Ishikawa (cell line): ENCODE results near the gene DUSP15.

ENCODE experiments used
- CEBPB ChIP-seq: IDR thresholded peaks from 2 replicates; pipeline ENCODE4 v1.6.1; 2012
- CREB1 ChIP-seq: IDR thresholded peaks from 2 replicates; pipeline ENCODE4 v1.6.1; 2012; ENCODE audit warnings: low read depth
- EGR1 ChIP-seq: IDR thresholded peaks from 2 replicates; pipeline ENCODE4 v1.6.1; 2012
- EP300 ChIP-seq: IDR thresholded peaks from 2 replicates; pipeline ENCODE4 v1.6.1; 2012; ENCODE audit warnings: borderline replicate concordance
- FOXM1 ChIP-seq: IDR thresholded peaks from 2 replicates; pipeline ENCODE4 v1.6.1; 2012; ENCODE audit warnings: low read depth, borderline replicate concordance
- NFIC ChIP-seq: IDR thresholded peaks from 2 replicates; pipeline ENCODE4 v1.6.1; 2012
- RAD21 ChIP-seq: IDR thresholded peaks from 2 replicates; pipeline ENCODE4 v1.6.1; 2012; ENCODE audit warnings: low read depth
- TAF1 ChIP-seq: IDR thresholded peaks from 2 replicates; pipeline ENCODE4 v1.6.1; 2012; ENCODE audit warnings: low read depth, mild to moderate bottlenecking
- TCF12 ChIP-seq: IDR thresholded peaks from 2 replicates; pipeline ENCODE4 v1.6.1; 2012; ENCODE audit warnings: low read depth
- TEAD4 ChIP-seq: IDR thresholded peaks from 2 replicates; pipeline ENCODE4 v1.6.1; 2012
- YY1 ChIP-seq: IDR thresholded peaks from 2 replicates; pipeline ENCODE4 v1.6.1; 2012; ENCODE audit warnings: low read depth
- ZBTB7A ChIP-seq: IDR thresholded peaks from 2 replicates; pipeline ENCODE4 v1.6.1; 2012; ENCODE audit warnings: low read depth
- TF ChIP-seq, protein P1 (sequence below): IDR thresholded peaks from 2 replicates; pipeline ENCODE4 v1.6.1; 2012
- TF ChIP-seq, protein P2 (sequence below): IDR thresholded peaks from 2 replicates; pipeline ENCODE4 v1.6.1; 2012; ENCODE audit warnings: low read depth, mild to moderate bottlenecking
- TF ChIP-seq, protein P3 (sequence below): IDR thresholded peaks from 2 replicates; pipeline ENCODE4 v1.6.1; 2012

The DUSP15 gene

GRCh38 chr20:31836853-31837608 is 33.3 kb downstream of the DUSP15 start:
- no peak for TF ChIP-seq TEAD4
- no peak for TF ChIP-seq YY1
- TF ChIP-seq CEBPB: no peak
- TF ChIP-seq NFIC: no peak
- TF ChIP-seq TCF12: peak; percentile 22; the same call in 1 of the 2 replicates

- TF ChIP-seq RAD21 (no peak), CEBPB (no peak; the same call in 1 of the 2 replicates), TEAD4 (peak; percentile 56; the same call in 1 of the 2 replicates), FOXM1 (peak; percentile 58; the same call in 1 of the 2 replicates), ZBTB7A (peak; percentile 78; the same call in 1 of the 2 replicates), NFIC (peak; percentile 82), EP300 (peak; percentile 86), TAF1 (no peak), TCF12 (peak; percentile 94)
- TF ChIP-seq, protein P1, sequence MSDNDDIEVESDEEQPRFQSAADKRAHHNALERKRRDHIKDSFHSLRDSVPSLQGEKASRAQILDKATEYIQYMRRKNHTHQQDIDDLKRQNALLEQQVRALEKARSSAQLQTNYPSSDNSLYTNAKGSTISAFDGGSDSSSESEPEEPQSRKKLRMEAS: peak; percentile 80
Observed at GRCh38 chr20:31835977-31836852, 34.1 kb downstream of the DUSP15 start.

DNA sequence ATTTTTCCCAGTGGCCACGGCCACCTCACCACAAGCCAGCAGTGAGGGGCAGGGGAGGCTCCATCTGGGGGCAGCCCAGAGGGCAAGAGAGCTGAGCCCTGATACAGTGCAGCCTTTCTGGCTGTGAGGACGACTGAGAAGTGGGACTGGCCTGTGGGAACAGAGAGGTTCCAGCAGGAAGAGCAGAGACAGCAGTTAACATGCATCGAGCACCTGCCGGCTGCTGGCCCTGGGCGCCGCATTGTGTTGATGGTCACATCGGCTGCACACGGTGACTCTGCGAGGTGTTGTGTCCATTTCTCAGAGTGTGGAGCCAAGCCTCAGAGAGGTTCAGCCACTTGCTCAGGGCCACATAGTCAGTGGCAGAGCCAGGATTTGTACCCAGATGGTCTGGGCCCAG is 34.8 kb downstream of the DUSP15 start:
- no peak for TF ChIP-seq EP300

GRCh38 chr20:31833931-31834521 is 36.3 kb downstream of the DUSP15 start:
- TF ChIP-seq YY1 (no peak), TAF1 (no peak), TEAD4 (no peak), FOXM1 (no peak), CEBPB (no peak), EGR1 (no peak), NFIC (no peak), RAD21 (no peak), ZBTB7A (no peak), EP300 (no peak), TCF12 (no peak), CREB1 (no peak)
- TF ChIP-seq, protein P2, sequence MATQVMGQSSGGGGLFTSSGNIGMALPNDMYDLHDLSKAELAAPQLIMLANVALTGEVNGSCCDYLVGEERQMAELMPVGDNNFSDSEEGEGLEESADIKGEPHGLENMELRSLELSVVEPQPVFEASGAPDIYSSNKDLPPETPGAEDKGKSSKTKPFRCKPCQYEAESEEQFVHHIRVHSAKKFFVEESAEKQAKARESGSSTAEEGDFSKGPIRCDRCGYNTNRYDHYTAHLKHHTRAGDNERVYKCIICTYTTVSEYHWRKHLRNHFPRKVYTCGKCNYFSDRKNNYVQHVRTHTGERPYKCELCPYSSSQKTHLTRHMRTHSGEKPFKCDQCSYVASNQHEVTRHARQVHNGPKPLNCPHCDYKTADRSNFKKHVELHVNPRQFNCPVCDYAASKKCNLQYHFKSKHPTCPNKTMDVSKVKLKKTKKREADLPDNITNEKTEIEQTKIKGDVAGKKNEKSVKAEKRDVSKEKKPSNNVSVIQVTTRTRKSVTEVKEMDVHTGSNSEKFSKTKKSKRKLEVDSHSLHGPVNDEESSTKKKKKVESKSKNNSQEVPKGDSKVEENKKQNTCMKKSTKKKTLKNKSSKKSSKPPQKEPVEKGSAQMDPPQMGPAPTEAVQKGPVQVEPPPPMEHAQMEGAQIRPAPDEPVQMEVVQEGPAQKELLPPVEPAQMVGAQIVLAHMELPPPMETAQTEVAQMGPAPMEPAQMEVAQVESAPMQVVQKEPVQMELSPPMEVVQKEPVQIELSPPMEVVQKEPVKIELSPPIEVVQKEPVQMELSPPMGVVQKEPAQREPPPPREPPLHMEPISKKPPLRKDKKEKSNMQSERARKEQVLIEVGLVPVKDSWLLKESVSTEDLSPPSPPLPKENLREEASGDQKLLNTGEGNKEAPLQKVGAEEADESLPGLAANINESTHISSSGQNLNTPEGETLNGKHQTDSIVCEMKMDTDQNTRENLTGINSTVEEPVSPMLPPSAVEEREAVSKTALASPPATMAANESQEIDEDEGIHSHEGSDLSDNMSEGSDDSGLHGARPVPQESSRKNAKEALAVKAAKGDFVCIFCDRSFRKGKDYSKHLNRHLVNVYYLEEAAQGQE: no peak
- TF ChIP-seq, protein P3, sequence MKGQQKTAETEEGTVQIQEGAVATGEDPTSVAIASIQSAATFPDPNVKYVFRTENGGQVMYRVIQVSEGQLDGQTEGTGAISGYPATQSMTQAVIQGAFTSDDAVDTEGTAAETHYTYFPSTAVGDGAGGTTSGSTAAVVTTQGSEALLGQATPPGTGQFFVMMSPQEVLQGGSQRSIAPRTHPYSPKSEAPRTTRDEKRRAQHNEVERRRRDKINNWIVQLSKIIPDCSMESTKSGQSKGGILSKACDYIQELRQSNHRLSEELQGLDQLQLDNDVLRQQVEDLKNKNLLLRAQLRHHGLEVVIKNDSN: no peak
- TF ChIP-seq, protein P1: no peak

DNA sequence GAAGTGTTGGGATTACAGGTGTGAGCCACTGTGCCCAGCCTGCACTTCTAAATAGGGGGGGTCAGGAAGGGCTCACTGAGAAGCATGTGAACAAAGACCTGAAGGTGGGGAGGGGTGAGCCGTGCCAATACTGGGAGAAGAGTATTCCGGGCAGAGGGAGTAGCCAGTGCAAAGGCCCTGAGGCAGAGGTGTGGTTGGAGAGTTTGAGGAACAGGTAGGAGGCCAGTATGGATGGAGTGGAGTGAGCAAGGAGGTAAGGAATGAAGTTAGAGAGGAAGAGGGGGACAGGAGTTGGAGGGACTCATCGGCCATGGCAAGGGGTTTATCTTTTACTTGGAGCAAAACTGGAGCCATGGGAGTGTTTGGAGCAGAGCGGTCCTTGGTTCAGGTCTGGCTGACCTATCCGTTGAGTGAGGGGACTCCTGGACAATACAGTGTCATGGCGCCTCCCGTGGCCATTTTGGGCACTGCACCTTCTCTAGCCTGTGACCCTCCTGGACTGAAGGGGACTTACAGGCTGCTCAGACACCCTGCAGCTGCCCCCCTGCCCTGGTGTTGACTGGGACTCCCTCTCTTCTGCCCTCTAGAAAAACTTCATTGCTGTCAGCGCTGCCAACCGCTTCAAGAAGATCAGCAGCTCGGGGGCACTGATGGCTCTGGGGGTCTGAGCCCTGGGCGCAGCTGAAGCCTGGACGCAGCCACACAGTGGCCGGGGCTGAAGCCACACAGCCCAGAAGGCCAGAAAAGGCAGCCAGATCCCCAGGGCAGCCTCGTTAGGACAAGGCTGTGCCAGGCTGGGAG is 37.0 kb downstream of the DUSP15 start:
- TF ChIP-seq EP300: no peak
- peak; percentile 59 for TF ChIP-seq RAD21

- no peak for TF ChIP-seq CEBPB
- TF ChIP-seq TEAD4: no peak
- TF ChIP-seq, protein P1: no peak
- TF ChIP-seq YY1: no peak
Observed at GRCh38 chr20:31831771-31832306, 38.5 kb downstream of the DUSP15 start.

DNA sequence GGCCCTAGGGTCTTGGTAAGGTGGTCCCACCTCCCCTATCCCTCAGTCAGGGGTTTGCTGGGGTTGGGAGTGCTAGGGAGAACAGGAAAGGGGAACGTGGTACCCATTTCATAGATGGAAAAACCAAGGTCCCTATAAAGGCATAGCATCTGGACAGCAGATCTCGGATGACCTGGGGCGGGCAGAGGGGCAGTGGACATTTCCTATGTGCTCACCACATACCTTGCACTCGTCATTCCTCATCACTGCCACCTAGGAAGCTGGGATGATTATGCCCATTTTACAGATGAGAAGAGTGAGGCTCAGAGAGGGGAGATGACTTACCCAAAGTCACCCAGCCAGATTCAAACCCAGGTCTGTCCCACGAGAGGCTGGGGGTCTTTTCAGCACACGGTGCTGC is 39.1 kb downstream of the DUSP15 start:
- TF ChIP-seq, protein P2: no peak
- no peak for TF ChIP-seq EP300
- no peak for TF ChIP-seq FOXM1
- TF ChIP-seq YY1: no peak
- TF ChIP-seq, protein P3: no peak
- TF ChIP-seq, protein P1: no peak
